HepG2 (cell line): Measurements from ENCODE around the gene STX5. TPM values are rescaled to one million over a fixed set of nuclear protein-coding genes. Genes with fewer than 3 reads are reported as not detected.

Source experiments
- AGO2 ChIP-seq: fragments of 200-400 bp; formaldehyde crosslinking; optimal IDR thresholded peaks from 2 replicates; pipeline ENCODE3; 2017; ENCODE audit warnings: mild to moderate bottlenecking, low read depth, low read length, moderate library complexity
- FLYWCH1 ChIP-seq: sonication (generic); formaldehyde crosslinking; IDR thresholded peaks from 2 replicates; pipeline ENCODE4 v1.8.1; 2023; ENCODE audit warnings: mild to moderate bottlenecking, missing genetic modification reagents
- FOXK1 ChIP-seq: sonication (generic); formaldehyde crosslinking; IDR thresholded peaks from 2 replicates; pipeline ENCODE4 v1.4.0; 2020; ENCODE audit warnings: low read depth, missing genetic modification reagents, borderline replicate concordance
- LCORL ChIP-seq, 2 experiments: fragments of 450-650 bp in 1 of 2; sonication (generic) in 1 of 2; formaldehyde crosslinking in 1 of 2; IDR thresholded peaks; 2 replicates each; pipeline versions ENCODE4 v1.5.0 to v1.6.1; 2017 to 2020; ENCODE audit warnings: antibody characterized with exemption in 1 of 2, missing genetic modification reagents in 1 of 2
- PHB2 ChIP-seq: fragments of 450-650 bp; IDR thresholded peaks from 2 replicates; pipeline ENCODE4 v1.6.1; 2018; ENCODE audit not compliant: partially characterized antibody
- PHF8 ChIP-seq: sonication (generic); formaldehyde crosslinking; IDR thresholded peaks from 2 replicates; pipeline ENCODE4 v1.5.0; 2020; ENCODE audit warnings: missing genetic modification reagents
- RBFOX2 ChIP-seq: fragments of 200-400 bp; formaldehyde crosslinking; IDR thresholded peaks from 2 replicates; pipeline ENCODE4 v1.6.1; 2017; ENCODE audit warnings: low read depth, mild to moderate bottlenecking, low read length
- RCOR2 ChIP-seq: IDR thresholded peaks from 2 replicates; pipeline ENCODE4 v1.6.1; 2016; ENCODE audit warnings: missing biosample characterization, missing genetic modification reagents
- RFXAP ChIP-seq: sonication (generic); formaldehyde crosslinking; IDR thresholded peaks from 2 replicates; pipeline ENCODE4 v1.4.0; 2020; ENCODE audit warnings: missing genetic modification reagents, borderline replicate concordance
- TBL1XR1 ChIP-seq: fragments of 150-350 bp; IDR thresholded peaks from 2 replicates; pipeline ENCODE4 v1.6.1; 2014; ENCODE audit warnings: borderline replicate concordance, low read length; ENCODE audit not compliant: partially characterized antibody
- TFE3 ChIP-seq: IDR thresholded peaks from 2 replicates; pipeline ENCODE4 v1.6.1; 2016
- ZBTB8A ChIP-seq: sonication (generic); formaldehyde crosslinking; IDR thresholded peaks from 2 replicates; pipeline ENCODE4 v1.4.0; 2020; ENCODE audit warnings: mild to moderate bottlenecking, low read depth, missing genetic modification reagents, borderline replicate concordance
- ZNF232 ChIP-seq: sonication (generic); formaldehyde crosslinking; IDR thresholded peaks from 2 replicates; pipeline ENCODE4 v1.4.0; 2020; ENCODE audit warnings: missing genetic modification reagents, borderline replicate concordance
- ZNF318 ChIP-seq: sonication (generic); formaldehyde crosslinking; IDR thresholded peaks from 2 replicates; pipeline ENCODE4 v1.4.0; 2020; ENCODE audit warnings: mild to moderate bottlenecking, missing genetic modification reagents
- ZNF383 ChIP-seq: sonication (generic); formaldehyde crosslinking; IDR thresholded peaks from 2 replicates; pipeline ENCODE4 v1.4.0; 2020; ENCODE audit warnings: missing genetic modification reagents, mild to moderate bottlenecking, borderline replicate concordance
- ZNF75D ChIP-seq: sonication (generic); formaldehyde crosslinking; IDR thresholded peaks from 2 replicates; pipeline ENCODE4 v1.8.1; 2023; ENCODE audit warnings: missing genetic modification reagents, mild to moderate bottlenecking, borderline replicate concordance
- ZNF768 ChIP-seq: sonication (generic); formaldehyde crosslinking; IDR thresholded peaks from 2 replicates; pipeline ENCODE4 v1.4.0; 2020; ENCODE audit warnings: missing genetic modification reagents
- ZNF777 ChIP-seq: sonication (generic); formaldehyde crosslinking; IDR thresholded peaks from 2 replicates; pipeline ENCODE4 v1.4.0; 2020; ENCODE audit warnings: missing genetic modification reagents
- ZSCAN29 ChIP-seq: sonication (generic); formaldehyde crosslinking; conservative IDR thresholded peaks from 2 replicates; pipeline ENCODE4 v1.4.0; 2020; ENCODE audit warnings: mild to moderate bottlenecking, missing genetic modification reagents
- polyA plus RNA-seq, 8 experiments: library from polyadenylated mRNA; depleted of rRNA in 3 of 8; stranded (reverse) in 7 of 8; unstranded in 1 of 8; fragments of >200 nt; fragmentation: Illumina TruSeq in 4 of 8; extraction: Trizol in 4 of 8; gene quantifications; 2 replicates each; pipeline versions ENCODE4 v1.2.1 to v1.2.3, GENCODE V29; 2011 to 2016; ENCODE audit warnings: low read depth in 4 of 8, missing spikeins in 1 of 8, mixed read lengths in 1 of 8; ENCODE audit not compliant: insufficient read depth in 1 of 8
- total RNA-seq, 5 experiments: library from RNA; depleted of rRNA; stranded (reverse); fragments of >200 nt; fragmentation: Illumina TruSeq; extraction: Trizol; gene quantifications; 2 replicates each; pipeline ENCODE4 v1.2.3, GENCODE V29; 2016; ENCODE audit warnings: low read depth in 1 of 5

The STX5 gene
- total and polyA plus RNA-seq, 2 of the 13 experiments (the other 11 are each of a cell fraction or from before 2014, with no cell fraction given), result 26.9 to 30.0 TPM

GRCh38 chr11:62880803-62881578 is 49.1 kb upstream of the STX5 start, which contains the start of gene SLC3A2 (continued):
- TF ChIP-seq ZNF318 (CRISPR knock-in tag), result 0 out of 2 replicates have a peak, but pooled peaks have one; percentile 71
- peak; percentile 51; the same call in 1 of the 2 replicates for TF ChIP-seq ZNF768 (CRISPR knock-in tag)
- no peak for TF ChIP-seq ZNF777 (CRISPR knock-in tag)
- no peak for TF ChIP-seq LCORL (IDR thresholded peaks at IDR 0.05)
- TF ChIP-seq LCORL (CRISPR knock-in tag; IDR thresholded peaks at IDR 0.05), result peak; percentile 76
- peak; percentile 97 for TF ChIP-seq RBFOX2
- no peak for TF ChIP-seq ZNF75D (CRISPR knock-in tag)
- no peak for TF ChIP-seq TBL1XR1
- peak; percentile 35; the same call in 1 of the 2 replicates for TF ChIP-seq RFXAP (CRISPR knock-in tag)
- TF ChIP-seq RCOR2 (CRISPR knock-in tag), result no peak
- peak; percentile 57 for TF ChIP-seq ZNF232 (CRISPR knock-in tag)
- no peak for TF ChIP-seq ZBTB8A (CRISPR knock-in tag)
- TF ChIP-seq PHB2, result no peak
- TF ChIP-seq FOXK1 (CRISPR knock-in tag), result peak; percentile 71; the same call in 1 of the 2 replicates
- TF ChIP-seq TFE3 (CRISPR knock-in tag), result 0 out of 2 replicates have a peak, but pooled peaks have one; percentile 25
- no peak for TF ChIP-seq FLYWCH1 (CRISPR knock-in tag)
- peak; percentile 86; the same call in 1 of the 2 replicates for TF ChIP-seq ZNF383 (CRISPR knock-in tag)
- no peak for TF ChIP-seq ZSCAN29 (CRISPR knock-in tag)
- TF ChIP-seq AGO2, result peak; percentile 98
- peak; percentile 90 for TF ChIP-seq PHF8
